OCI-LY7 (cell line): ENCODE data around the gene GALNT12.

ENCODE experiments used
- CTCF ChIP-seq: fragments of 200-600 bp; sonication (generic); conservative IDR thresholded peaks from 2 replicates; pipeline ENCODE4 v1.5.1; 2014; ENCODE audit warnings: mild to moderate bottlenecking, antibody characterized with exemption, low read length, moderate library complexity, mixed read lengths
- EZH2phosphoT487 ChIP-seq: fragments of 200-600 bp; sonication (generic); IDR thresholded peaks from 2 replicates; pipeline ENCODE4 v1.6.1; 2018; ENCODE audit warnings: low read depth, borderline replicate concordance, mild to moderate bottlenecking, mixed run types, antibody characterized with exemption, low read length, moderate library complexity, mixed read lengths

- TF ChIP-seq CTCF (peak; percentile 94), EZH2phosphoT487 (no peak)
Measured at GRCh38 chr9:98848450-98849149, 41.1 kb downstream of the GALNT12 start.
